Duodenal mucosa (tissue), 2 donors: ENCODE data around the gene LTBP3.
A peak's percentile ranks its signal among the peaks of the same experiment; 100 is the strongest.

Experiments
- H3K27ac ChIP-seq: one replicate; pipeline ENCODE4 v1.7.0; 2013; ENCODE audit warnings: low read depth, low read length
- H3K27me3 ChIP-seq, 2 donors: one replicate each; pipeline ENCODE4 v1.7.0; 2013; ENCODE audit warnings: low read length in 2 of 2, control low read depth in 1 of 2; ENCODE audit not compliant: insufficient read depth in 2 of 2, control insufficient read depth in 1 of 2
- H3K36me3 ChIP-seq, 2 donors: one replicate each; pipeline ENCODE4 v1.7.0; 2013; ENCODE audit warnings: low read length in 2 of 2, control low read depth in 1 of 2; ENCODE audit not compliant: insufficient read depth in 2 of 2, control insufficient read depth in 1 of 2
- H3K4me1 ChIP-seq, 2 donors: one replicate each; pipeline ENCODE4 v1.7.0; 2013; ENCODE audit warnings: low read length in 2 of 2, control low read depth in 1 of 2; ENCODE audit not compliant: insufficient read depth in 2 of 2, control insufficient read depth in 1 of 2
- H3K4me3 ChIP-seq, 2 donors: one replicate each; pipeline ENCODE4 v1.7.0; 2013; ENCODE audit warnings: low read length in 2 of 2, low read depth in 1 of 2
- H3K9ac ChIP-seq, 2 donors: one replicate each; pipeline ENCODE4 v1.7.0; 2013; ENCODE audit warnings: low read length in 2 of 2, low read depth in 1 of 2
- H3K9me3 ChIP-seq, 2 donors: one replicate each; pipeline ENCODE4 v1.7.0; 2013; ENCODE audit warnings: low read length in 2 of 2, control low read depth in 1 of 2; ENCODE audit not compliant: control insufficient read depth in 1 of 2

The LTBP3 gene

DNA sequence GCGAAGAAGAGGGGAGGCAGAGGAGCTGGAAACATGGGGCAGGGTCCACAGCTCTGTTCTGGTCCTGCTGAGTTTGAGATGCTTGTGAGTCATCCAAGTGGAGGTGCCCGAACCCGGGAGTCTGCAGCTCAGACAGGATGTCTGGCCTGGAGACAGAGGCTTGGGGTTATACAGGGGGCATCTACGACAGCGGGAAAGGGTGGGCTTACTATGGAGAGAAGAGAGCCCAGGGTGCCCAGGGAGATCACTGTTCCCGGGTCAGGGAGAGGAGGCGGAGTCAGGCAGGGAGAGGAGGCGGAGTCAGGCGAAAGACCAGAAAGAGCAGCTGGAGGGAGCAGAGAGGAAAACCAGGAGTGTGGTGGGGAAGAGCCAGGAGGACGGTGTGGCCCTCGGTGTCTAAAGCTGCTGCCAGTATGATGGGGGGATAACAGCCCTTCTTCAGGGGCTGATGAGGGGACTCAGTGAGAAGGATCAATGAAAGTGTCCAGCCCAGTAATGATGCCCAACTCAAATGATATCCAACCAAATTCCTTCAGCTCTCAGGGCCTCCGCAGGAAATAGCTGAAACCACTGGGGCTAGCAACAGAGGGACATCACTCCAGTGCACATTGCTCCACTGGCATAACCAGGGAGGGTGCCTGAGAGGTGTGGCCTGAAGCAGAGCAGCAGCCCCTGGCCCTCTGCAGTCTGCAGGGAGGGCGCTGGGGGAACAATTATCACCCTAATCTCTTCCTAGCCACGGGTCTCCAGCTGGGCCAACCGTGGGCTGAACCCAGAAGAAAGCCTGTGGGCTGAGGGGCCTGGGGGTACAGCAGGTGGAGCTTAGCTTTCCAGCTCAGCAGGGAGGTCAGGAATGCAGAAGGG, 2.6 kb upstream of the LTBP3 start:
- peaks cover 34 to 37% of the 10 kb centered on the region in 2 donors for H3K4me1 ChIP-seq
- H3K36me3 ChIP-seq = no peaks in the 10 kb centered on the region
- H3K9me3 ChIP-seq = no peaks in the 10 kb centered on the region
- peak overlapping the region; percentile 25 to 44 for H3K9ac ChIP-seq
- no peak overlapping the region for H3K27ac ChIP-seq
- no peak overlapping the region for H3K4me3 ChIP-seq
- no peaks in the 10 kb centered on the region for H3K27me3 ChIP-seq

DNA sequence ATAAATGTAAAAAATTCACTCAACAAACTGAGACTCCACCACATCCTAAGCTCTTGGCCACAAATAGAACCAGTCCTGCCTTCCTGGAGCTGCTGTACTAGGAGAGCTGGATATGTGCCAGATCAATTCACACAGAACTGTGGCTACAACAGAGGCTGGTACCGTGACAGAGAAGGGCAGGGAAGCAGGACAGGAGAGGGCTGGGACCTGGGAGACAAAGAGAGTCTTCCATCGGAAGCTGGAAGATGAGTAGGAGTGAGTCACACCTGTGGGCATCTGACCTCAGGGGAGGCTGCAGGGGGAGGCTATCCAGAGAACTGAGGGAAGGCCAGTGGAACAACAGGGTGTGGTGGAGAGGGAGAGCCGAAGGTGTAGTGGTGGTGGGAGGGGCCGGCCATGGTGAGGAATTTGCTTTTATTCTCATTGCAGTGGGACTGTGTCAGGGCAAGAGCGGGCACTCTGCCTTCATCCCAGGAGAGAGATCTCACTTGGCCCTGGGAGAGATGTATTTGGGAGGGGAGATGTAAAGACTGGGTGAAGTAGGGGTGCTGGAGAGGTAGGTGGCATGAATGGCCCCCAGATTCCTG, 1.9 kb upstream of the LTBP3 start:
- Histone ChIP-seq H3K9me3 (no peaks in the 10 kb centered on the region), H3K4me1 (peaks cover 33 to 41% of the 10 kb centered on the region in 2 donors), H3K27ac (no peak overlapping the region), H3K9ac (peak overlapping the region in 1 of 2 donors; percentile 44), H3K27me3 (no peaks in the 10 kb centered on the region), H3K36me3 (no peaks in the 10 kb centered on the region), H3K4me3 (no peak overlapping the region)

DNA sequence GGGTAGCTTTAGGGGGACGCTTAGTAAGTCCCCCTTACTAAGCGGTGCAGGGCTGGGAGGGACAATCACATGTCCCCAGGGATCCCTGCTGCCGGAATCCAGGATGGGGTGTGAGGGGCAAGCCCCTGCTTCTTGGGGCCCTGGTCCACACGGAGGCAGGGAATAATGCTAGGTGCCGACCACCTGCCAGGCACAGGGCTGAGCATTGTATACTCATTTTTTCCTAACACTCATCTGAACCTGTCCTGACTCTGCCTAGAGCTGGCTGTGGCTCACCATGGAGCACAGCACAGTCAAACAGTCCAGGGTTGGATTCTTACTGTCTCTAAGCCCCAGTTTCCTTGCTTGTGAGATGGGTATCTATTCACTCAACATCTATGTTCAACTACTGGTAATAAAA, 1.4 kb upstream of the LTBP3 start:
- peaks cover 33 to 41% of the 10 kb centered on the region in 2 donors for H3K4me1 ChIP-seq
- no peak overlapping the region for H3K4me3 ChIP-seq
- H3K27ac ChIP-seq = peak overlapping the region; percentile 36
- H3K9ac ChIP-seq = no peak overlapping the region
- H3K27me3 ChIP-seq = no peaks in the 10 kb centered on the region
- no peaks in the 10 kb centered on the region for H3K36me3 ChIP-seq
- H3K9me3 ChIP-seq = no peaks in the 10 kb centered on the region

- H3K27me3 ChIP-seq = no peaks in the 10 kb centered on the region
- H3K9me3 ChIP-seq = no peaks in the 10 kb centered on the region
- H3K4me1 ChIP-seq = peaks cover 33 to 44% of the 10 kb centered on the region in 2 donors
- H3K36me3 ChIP-seq = no peaks in the 10 kb centered on the region
- peak overlapping the region; percentile 29 to 57 for H3K4me3 ChIP-seq
- H3K9ac ChIP-seq = peak overlapping the region; percentile 51 to 79
- peak overlapping the region; percentile 80 for H3K27ac ChIP-seq
These were observed 861 bp upstream of the LTBP3 start for GRCh38 chr11:65558930-65559509.

GRCh38 chr11:65557280-65558001, 718 bp downstream of the LTBP3 start:
- H3K9ac ChIP-seq = peak overlapping the region; percentile 8 to 11
- no peaks in the 10 kb centered on the region for H3K27me3 ChIP-seq
- peak overlapping the region; percentile 49 for H3K27ac ChIP-seq
- H3K36me3 ChIP-seq = no peaks in the 10 kb centered on the region
- no peaks in the 10 kb centered on the region for H3K9me3 ChIP-seq
- peak overlapping the region; percentile 26 to 54 for H3K4me3 ChIP-seq
- peaks cover 40 to 50% of the 10 kb centered on the region in 2 donors for H3K4me1 ChIP-seq

- peak overlapping the region; percentile 8 to 11 for H3K9ac ChIP-seq
- H3K4me1 ChIP-seq = peaks cover 46 to 57% of the 10 kb centered on the region in 2 donors
- H3K27me3 ChIP-seq = no peaks in the 10 kb centered on the region
- H3K9me3 ChIP-seq = no peaks in the 10 kb centered on the region
- H3K27ac ChIP-seq = peak overlapping the region; percentile 49
- H3K36me3 ChIP-seq = no peaks in the 10 kb centered on the region
- peak overlapping the region; percentile 26 to 54 for H3K4me3 ChIP-seq
These were observed 1.5 kb downstream of the LTBP3 start for GRCh38 chr11:65556470-65557279.

GRCh38 chr11:65555693-65556231, 2.4 kb downstream of the LTBP3 start:
- no peak overlapping the region for H3K27ac ChIP-seq
- H3K9ac ChIP-seq = no peak overlapping the region

DNA sequence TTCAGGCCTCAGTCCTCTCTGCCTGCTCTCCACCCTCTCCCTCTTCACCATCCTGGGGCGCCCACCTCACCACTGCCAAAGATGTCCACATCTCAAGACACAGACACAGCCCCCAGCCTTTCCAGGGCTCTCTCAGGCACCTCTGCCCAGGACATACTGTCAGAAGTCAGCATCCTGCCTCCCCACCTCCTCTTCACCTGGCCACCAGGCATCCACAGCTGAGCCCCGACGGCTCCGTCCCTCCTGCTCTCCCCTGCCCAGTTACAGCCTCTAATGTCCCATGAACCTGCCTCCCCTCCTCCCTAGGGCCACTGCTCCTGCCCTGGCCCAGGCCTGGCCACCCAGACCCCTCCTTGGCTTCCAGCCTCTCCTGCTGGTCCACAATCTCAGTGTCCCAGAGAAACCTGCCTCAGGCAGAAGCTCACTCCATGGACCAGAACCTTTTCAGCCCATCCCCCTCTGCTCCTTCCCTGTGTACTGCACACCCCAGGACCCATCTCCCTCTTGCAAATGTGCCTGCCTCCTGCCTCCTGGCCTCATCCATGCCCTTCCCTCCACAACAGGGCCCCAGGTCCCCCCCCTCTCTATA, 3.2 kb downstream of the LTBP3 start:
- no peaks in the 10 kb centered on the region for H3K36me3 ChIP-seq
- H3K27ac ChIP-seq = no peak overlapping the region
- H3K4me3 ChIP-seq = no peak overlapping the region
- no peaks in the 10 kb centered on the region for H3K27me3 ChIP-seq
- no peaks in the 10 kb centered on the region for H3K9me3 ChIP-seq
- H3K4me1 ChIP-seq = peaks cover 41 to 49% of the 10 kb centered on the region in 2 donors
- H3K9ac ChIP-seq = no peak overlapping the region

More at GRCh38 chr11:65555693-65556231, 2.4 kb downstream of the LTBP3 start:
- Histone ChIP-seq H3K27me3 (no peaks in the 10 kb centered on the region), H3K36me3 (no peaks in the 10 kb centered on the region), H3K4me3 (no peak overlapping the region), H3K4me1 (peaks cover 50 to 57% of the 10 kb centered on the region in 2 donors), H3K9me3 (no peaks in the 10 kb centered on the region)
